ENCODE data around the gene WDFY4.

The WDFY4 gene

DNA sequence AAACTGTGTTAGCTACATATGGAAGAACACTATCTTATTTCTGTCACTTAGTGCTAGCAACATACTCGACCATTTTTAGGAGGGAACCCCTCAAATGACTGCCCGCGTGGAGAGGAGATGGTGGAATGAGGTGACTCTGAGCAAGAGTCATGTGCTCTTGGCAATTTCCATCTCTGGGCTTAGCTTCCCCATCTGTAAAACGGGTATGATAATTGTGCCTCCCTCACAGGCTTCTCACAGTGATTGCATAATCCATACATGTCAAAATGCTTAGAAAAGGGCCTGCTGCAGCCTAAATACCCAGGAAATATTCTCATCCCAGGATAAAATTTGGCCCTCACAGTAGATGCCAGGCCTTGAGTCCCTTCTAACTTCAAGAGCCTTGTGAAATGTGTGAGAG lies 86.6 kb downstream of the WDFY4 start:
- TF ChIP-seq SIN3A (IDR thresholded peaks at IDR 0.05; ENCODE audit: borderline replicate concordance, insufficient read depth, low read length) (no peak), POLR2AphosphoS5 (IDR thresholded peaks at IDR 0.05; ENCODE audit: low read depth, low read length) (no peak), TAF1 (IDR thresholded peaks at IDR 0.05; ENCODE audit: borderline replicate concordance, insufficient read depth, low read length) (no peak), FOXP2 (optimal IDR thresholded peaks at IDR 0.05; ENCODE audit: borderline replicate concordance, extremely low read depth, extremely low read length, insufficient read depth) (no peak)
- TF ChIP-seq, protein P1, sequence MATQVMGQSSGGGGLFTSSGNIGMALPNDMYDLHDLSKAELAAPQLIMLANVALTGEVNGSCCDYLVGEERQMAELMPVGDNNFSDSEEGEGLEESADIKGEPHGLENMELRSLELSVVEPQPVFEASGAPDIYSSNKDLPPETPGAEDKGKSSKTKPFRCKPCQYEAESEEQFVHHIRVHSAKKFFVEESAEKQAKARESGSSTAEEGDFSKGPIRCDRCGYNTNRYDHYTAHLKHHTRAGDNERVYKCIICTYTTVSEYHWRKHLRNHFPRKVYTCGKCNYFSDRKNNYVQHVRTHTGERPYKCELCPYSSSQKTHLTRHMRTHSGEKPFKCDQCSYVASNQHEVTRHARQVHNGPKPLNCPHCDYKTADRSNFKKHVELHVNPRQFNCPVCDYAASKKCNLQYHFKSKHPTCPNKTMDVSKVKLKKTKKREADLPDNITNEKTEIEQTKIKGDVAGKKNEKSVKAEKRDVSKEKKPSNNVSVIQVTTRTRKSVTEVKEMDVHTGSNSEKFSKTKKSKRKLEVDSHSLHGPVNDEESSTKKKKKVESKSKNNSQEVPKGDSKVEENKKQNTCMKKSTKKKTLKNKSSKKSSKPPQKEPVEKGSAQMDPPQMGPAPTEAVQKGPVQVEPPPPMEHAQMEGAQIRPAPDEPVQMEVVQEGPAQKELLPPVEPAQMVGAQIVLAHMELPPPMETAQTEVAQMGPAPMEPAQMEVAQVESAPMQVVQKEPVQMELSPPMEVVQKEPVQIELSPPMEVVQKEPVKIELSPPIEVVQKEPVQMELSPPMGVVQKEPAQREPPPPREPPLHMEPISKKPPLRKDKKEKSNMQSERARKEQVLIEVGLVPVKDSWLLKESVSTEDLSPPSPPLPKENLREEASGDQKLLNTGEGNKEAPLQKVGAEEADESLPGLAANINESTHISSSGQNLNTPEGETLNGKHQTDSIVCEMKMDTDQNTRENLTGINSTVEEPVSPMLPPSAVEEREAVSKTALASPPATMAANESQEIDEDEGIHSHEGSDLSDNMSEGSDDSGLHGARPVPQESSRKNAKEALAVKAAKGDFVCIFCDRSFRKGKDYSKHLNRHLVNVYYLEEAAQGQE (IDR thresholded peaks at IDR 0.05; ENCODE audit: insufficient read depth in 1 of 2, low read depth in 2 of 2, low read length in 2 of 2): no peak

DNA sequence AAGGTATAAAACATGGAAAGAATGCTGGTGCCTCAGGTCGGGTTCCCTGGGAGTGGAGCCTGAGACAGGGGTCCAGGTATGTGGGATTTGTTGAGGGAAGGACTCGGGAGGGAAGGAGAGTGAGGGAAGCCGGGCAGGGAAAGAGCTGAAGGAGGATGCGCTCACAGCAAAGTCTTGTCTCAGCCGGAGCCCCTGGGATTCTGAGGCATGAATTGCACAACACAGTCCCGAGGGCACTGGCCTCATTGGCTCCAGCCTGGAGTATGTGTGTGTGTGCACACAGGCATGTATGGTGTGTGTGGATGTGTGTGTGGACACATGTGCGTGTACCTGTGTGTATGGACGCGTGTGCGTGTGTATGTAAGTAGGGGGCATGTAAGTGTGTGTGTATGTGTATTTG lies 87.4 kb downstream of the WDFY4 start:
- no peak for TF ChIP-seq FOXP2 (optimal IDR thresholded peaks at IDR 0.05; ENCODE audit: borderline replicate concordance, extremely low read depth, extremely low read length, insufficient read depth)
- TF ChIP-seq TAF1 (IDR thresholded peaks at IDR 0.05; ENCODE audit: borderline replicate concordance, insufficient read depth, low read length): no peak
- TF ChIP-seq, protein P1 (IDR thresholded peaks at IDR 0.05; ENCODE audit: insufficient read depth in 1 of 2, low read depth in 2 of 2, low read length in 2 of 2): no peak
- no peak for TF ChIP-seq SIN3A (IDR thresholded peaks at IDR 0.05; ENCODE audit: borderline replicate concordance, insufficient read depth, low read length)
- TF ChIP-seq POLR2AphosphoS5 (IDR thresholded peaks at IDR 0.05; ENCODE audit: low read depth, low read length): no peak

DNA sequence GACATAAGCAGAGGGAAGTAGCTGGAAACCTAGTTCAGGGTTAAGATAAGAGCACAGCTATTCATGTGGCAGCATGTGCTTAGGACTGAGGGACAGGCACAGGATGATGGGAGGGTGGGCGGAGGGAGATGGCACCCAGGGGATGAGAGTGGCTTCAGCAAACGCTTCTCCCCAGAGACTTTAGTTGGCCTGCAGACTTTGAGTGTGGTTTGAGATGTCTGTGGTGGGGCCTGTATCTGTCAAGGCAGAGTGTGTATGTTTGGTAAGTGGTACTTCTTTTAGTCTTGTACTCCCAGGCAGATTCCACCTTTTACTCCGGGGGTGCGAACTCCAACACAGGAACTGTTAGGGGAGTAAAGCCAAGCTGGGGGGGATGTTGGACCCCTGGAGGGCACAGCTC lies 88.9 kb downstream of the WDFY4 start:
- TF ChIP-seq, protein P1 (IDR thresholded peaks at IDR 0.05; ENCODE audit: insufficient read depth in 1 of 2, low read depth in 2 of 2, low read length in 2 of 2): no peak
- TF ChIP-seq TAF1 (IDR thresholded peaks at IDR 0.05; ENCODE audit: borderline replicate concordance, insufficient read depth, low read length) (no peak), POLR2AphosphoS5 (IDR thresholded peaks at IDR 0.05; ENCODE audit: low read depth, low read length) (no peak), SIN3A (IDR thresholded peaks at IDR 0.05; ENCODE audit: borderline replicate concordance, insufficient read depth, low read length) (no peak), FOXP2 (optimal IDR thresholded peaks at IDR 0.05; ENCODE audit: borderline replicate concordance, extremely low read depth, extremely low read length, insufficient read depth) (no peak)

DNA sequence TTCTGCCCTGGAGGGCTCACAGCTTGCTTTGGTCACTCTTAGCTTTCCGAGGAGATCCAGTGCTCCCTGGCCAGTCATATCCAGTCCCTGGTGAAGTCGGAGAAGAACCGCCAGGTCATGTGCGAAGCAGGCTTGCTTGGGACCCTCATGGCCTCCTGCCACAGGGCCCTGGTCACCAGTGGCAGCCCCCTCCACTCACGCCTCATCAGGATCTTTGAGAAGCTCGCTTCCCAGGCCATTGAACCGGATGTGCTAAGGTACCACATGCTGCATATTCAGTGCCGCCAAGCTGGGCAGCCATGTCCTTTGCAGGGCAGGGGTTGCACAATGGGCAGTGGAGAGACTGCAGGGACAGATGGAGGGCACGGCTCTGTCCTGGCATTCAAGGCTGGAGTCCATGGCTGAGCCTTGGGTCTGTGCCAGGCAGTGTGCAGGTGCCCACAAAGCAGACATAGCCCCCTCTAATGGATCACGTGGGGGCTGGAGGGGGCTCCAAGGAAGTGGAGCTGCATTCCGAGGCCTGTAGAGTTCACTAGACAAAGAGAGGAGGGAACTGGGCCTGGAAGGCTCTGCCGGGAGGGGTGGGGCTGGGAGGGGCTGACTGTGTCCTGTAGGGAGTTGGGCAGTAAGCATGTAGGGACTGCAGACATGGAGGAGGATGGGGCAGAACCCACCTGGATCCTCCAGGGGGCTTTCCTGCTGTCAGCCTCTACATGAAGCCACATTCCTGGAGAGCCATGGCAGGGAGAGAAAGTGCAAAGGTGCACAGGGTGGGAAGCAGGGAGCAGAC lies 89.9 kb downstream of the WDFY4 start:
- TF ChIP-seq FOXP2 (optimal IDR thresholded peaks at IDR 0.05; ENCODE audit: borderline replicate concordance, extremely low read depth, extremely low read length, insufficient read depth) (no peak), SIN3A (IDR thresholded peaks at IDR 0.05; ENCODE audit: borderline replicate concordance, insufficient read depth, low read length) (no peak), TAF1 (IDR thresholded peaks at IDR 0.05; ENCODE audit: borderline replicate concordance, insufficient read depth, low read length) (no peak)

DNA sequence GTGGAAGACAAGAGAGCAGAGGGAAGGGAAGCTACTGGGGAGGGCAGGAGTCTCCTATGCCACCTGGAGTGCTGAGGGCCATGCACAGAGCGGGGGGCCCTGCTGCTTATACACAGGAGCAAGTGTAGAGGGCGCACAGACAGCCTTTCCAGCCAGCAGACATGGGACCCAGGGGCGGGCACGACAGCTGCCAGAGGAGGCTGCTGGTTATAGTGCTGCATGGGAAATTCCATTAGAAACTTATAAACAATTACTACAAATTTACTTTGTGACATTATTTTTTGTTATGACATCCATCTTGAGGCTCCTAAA lies 90.5 kb downstream of the WDFY4 start:
- TF ChIP-seq, protein P1 (IDR thresholded peaks at IDR 0.05; ENCODE audit: insufficient read depth in 1 of 2, low read depth in 2 of 2, low read length in 2 of 2): no peak
- TF ChIP-seq POLR2AphosphoS5 (IDR thresholded peaks at IDR 0.05; ENCODE audit: low read depth, low read length): no peak
